Fibroblast of the aortic adventitia (primary cell): ENCODE results near the gene IGFBP5. TPM values are rescaled to one million over a fixed set of nuclear protein-coding genes. Genes with fewer than 3 reads are reported as not detected.

Experiments
- DNase-seq: peaks from one replicate; pipeline ENCODE4 v3.0.0-alpha.2; 2010; ENCODE audit warnings: low read depth
- H3K4me3 ChIP-seq: 2 replicates; pipeline ENCODE4 v1.5.1; 2011; ENCODE audit warnings: low read depth, mild to moderate bottlenecking, control low read depth, low read length, moderate library complexity
- total RNA-seq: library from RNA; depleted of rRNA; stranded (reverse); fragments of >200 nt; gene quantifications from 2 replicates; pipeline ENCODE4 v1.2.3, GENCODE V29; 2012; ENCODE audit warnings: low replicate concordance
- TF ChIP-seq, protein P1 (sequence below): IDR thresholded peaks from 2 replicates; pipeline ENCODE4 v1.5.1; 2011; ENCODE audit warnings: mild to moderate bottlenecking, low read length, control low read depth, inconsistent platforms; ENCODE audit not compliant: insufficient read depth

The IGFBP5 gene
- total RNA-seq, 1 donor = 616 TPM

DNA sequence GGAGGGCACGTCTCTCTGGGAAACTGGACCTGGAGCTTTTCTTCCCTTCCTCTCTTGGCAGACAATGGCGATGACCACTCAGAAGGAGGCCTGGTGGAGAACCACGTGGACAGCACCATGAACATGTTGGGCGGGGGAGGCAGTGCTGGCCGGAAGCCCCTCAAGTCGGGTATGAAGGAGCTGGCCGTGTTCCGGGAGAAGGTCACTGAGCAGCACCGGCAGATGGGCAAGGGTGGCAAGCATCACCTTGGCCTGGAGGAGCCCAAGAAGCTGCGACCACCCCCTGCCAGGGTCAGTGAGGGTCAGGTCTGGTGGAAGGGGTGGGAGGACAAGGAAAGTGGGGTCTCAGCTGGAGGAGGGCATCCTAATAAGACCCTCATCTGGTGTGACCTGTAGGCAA is 34.9 kb downstream of the IGFBP5 start:
- DNase-seq = no peak
- no peak overlapping the region for H3K4me3 ChIP-seq
- TF ChIP-seq, protein P1, sequence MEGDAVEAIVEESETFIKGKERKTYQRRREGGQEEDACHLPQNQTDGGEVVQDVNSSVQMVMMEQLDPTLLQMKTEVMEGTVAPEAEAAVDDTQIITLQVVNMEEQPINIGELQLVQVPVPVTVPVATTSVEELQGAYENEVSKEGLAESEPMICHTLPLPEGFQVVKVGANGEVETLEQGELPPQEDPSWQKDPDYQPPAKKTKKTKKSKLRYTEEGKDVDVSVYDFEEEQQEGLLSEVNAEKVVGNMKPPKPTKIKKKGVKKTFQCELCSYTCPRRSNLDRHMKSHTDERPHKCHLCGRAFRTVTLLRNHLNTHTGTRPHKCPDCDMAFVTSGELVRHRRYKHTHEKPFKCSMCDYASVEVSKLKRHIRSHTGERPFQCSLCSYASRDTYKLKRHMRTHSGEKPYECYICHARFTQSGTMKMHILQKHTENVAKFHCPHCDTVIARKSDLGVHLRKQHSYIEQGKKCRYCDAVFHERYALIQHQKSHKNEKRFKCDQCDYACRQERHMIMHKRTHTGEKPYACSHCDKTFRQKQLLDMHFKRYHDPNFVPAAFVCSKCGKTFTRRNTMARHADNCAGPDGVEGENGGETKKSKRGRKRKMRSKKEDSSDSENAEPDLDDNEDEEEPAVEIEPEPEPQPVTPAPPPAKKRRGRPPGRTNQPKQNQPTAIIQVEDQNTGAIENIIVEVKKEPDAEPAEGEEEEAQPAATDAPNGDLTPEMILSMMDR = no peak

DNA sequence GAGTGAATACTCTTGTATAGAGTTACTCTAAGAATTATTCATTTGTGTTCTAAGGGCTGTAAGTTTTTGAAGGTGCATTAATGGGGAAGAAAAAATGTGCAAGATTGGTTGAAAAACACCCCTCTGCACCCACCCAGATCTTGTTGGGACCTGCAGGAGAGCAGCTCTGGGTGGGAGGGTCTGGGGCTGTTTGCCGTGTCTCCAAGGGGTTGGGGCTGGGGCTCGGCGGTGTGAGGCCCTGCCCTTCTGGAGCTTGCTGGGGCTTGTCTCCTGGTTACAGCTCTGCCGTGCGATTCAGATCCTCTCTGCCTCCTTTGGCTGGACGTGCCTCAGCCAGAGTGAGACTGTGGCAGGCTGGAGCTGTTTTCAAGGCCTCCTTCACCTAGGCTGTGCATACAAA is 36.1 kb downstream of the IGFBP5 start:
- no peak overlapping the region for H3K4me3 ChIP-seq
- no peak for DNase-seq
- TF ChIP-seq, protein P1 = no peak

DNA sequence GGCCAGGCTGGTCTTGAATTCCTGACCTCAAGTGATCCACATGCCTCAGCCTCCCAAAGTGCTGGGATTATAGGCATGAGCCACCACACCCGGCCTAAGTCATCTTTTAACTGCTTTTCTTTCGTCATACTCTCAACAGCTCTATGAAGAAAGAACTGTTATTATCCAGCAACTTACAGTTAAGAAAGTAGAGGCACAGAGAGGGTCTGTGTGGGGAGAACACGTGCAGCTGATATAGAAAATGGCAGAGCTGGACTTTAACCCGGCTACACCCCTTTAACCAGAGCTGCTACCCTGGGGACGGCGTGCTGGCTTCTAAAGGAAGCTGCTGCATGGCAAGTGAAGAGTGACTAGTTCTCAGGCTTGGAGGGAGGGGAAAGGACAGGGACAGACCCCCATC is 36.6 kb downstream of the IGFBP5 start:
- TF ChIP-seq, protein P1 = no peak
- no peak overlapping the region for H3K4me3 ChIP-seq
- no peak for DNase-seq

DNA sequence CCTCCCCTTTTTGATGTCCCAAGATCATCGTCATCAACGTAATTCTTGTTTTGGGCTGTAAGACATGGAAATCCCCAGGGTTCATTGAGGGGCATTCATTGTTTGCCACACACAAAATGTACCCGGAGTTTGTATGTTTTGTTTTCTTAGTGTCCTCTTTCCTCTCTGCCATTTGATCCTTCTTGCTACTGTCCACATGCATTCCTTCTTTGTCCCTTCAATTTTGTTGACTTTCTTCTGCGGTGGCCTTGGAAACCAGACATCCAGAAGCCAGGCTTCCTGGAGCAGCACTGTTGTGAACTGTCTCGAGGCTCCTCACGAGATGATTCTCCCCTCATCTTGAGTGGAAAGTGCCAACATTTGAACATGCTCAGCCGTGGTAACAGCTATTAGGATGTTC is 37.4 kb downstream of the IGFBP5 start:
- no peak overlapping the region for H3K4me3 ChIP-seq
- no peak for DNase-seq
- TF ChIP-seq, protein P1 = no peak

DNA sequence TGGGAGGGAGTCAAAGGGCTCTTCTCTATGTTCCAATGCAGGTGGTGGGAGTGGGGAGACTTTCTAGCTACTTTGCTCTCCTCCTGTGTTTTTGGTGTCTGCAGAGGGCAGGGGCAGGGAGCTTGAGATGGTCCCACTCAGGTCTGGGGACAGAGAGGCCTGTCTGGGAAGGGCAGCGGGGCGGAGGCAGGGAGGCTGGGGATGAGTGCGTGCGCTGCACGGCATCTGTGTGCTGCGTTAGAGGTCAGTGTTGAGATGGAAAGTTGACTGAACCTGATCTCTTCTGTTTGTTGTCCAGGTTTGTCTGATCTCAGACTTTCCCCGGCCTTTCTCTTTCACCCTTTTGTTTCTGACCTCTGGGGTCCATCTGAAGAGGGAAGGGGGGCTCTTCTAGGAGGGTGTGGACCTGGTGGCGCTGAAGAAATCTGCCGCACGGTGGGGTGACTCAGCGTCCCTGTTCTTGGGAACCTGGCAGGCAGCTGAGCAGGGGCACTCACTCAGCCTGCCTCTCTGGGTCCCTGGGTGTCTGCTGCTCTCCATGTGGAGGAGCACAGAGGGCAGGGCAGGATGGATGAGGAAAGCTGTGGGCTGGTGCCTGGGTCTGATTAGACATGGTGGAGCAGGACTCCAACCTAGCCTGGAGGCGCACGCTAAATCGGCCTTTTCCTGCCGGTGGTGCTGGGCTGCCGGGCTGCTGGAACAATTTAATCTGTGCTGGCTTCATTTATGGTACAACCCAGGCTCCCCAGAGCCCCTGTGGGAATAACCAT is 38.1 kb downstream of the IGFBP5 start:
- TF ChIP-seq, protein P1 = no peak
- H3K4me3 ChIP-seq = no peak overlapping the region
- DNase-seq = no peak

DNA sequence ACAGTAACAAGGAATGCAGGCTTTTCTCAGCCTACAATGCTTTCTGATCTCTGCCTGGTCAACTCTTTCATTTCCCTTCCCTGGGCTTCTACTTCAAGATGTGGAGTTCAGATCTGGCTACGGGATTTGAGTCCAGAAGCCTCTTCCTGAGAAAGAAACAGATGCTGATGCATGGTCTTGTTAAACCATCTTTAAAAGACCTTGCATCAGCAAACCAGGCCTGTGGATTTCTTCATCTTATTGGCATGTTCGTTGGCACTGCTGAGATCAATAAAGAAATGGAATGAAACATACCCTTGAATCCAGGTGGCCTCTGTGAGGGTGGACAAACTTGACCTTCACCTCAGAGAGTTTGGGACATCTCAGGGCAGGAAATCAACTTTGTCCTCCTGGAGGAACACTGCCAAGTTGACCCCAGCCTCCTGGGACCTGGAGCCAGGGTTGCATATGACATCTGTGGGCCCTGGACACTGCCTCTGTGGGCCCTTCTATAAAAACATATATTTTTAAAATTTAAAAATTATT is 40.8 kb downstream of the IGFBP5 start:
- DNase-seq = no peak
- H3K4me3 ChIP-seq = no peak overlapping the region
- TF ChIP-seq, protein P1 = no peak
